Progenitor cell of endocrine pancreas (in vitro differentiated cells): ENCODE data around the gene AHSP. TPM values are rescaled to one million over a fixed set of nuclear protein-coding genes. Genes with fewer than 3 reads are reported as not detected.

ENCODE experiments used
- DNase-seq: peaks from one replicate; pipeline ENCODE4 v3.0.0; 2021; ENCODE audit warnings: low spot score; ENCODE audit not compliant: unreplicated experiment
- H3K27ac Mint-ChIP-seq: 2 replicates; pipeline ENCODE4 v1.8.0; 2021; ENCODE audit warnings: mild to moderate bottlenecking, moderate library complexity, mixed read lengths
- H3K27me3 Mint-ChIP-seq: 2 replicates; pipeline ENCODE4 v1.8.0; 2021; ENCODE audit warnings: mixed read lengths
- H3K36me3 Mint-ChIP-seq: 2 replicates; pipeline ENCODE4 v1.8.0; 2022; ENCODE audit warnings: mixed read lengths; ENCODE audit not compliant: insufficient read depth
- H3K4me1 Mint-ChIP-seq: 2 replicates; pipeline ENCODE4 v1.8.0; 2021; ENCODE audit warnings: low read depth, mixed read lengths
- H3K4me3 Mint-ChIP-seq: 2 replicates; pipeline ENCODE4 v1.8.0; 2021; ENCODE audit warnings: low read depth, mild to moderate bottlenecking, moderate library complexity, mixed read lengths
- H3K9me3 Mint-ChIP-seq: 2 replicates; pipeline ENCODE4 v1.8.0; 2021; ENCODE audit warnings: low read depth, mixed read lengths
- total RNA-seq: library from RNA; stranded (reverse); gene quantifications from 2 replicates; pipeline ENCODE4 v1.2.1, GENCODE V29; 2021
- TF ChIP-seq, protein P1 (sequence below): fragments of 200-600 bp; sonication (generic); IDR thresholded peaks from one replicate; pipeline ENCODE4 v1.5.0; 2021; ENCODE audit warnings: antibody characterized with exemption, mild to moderate bottlenecking; ENCODE audit not compliant: unreplicated experiment

Gene AHSP
- total RNA-seq, 1 donor from 2014 or later: not detected

DNA sequence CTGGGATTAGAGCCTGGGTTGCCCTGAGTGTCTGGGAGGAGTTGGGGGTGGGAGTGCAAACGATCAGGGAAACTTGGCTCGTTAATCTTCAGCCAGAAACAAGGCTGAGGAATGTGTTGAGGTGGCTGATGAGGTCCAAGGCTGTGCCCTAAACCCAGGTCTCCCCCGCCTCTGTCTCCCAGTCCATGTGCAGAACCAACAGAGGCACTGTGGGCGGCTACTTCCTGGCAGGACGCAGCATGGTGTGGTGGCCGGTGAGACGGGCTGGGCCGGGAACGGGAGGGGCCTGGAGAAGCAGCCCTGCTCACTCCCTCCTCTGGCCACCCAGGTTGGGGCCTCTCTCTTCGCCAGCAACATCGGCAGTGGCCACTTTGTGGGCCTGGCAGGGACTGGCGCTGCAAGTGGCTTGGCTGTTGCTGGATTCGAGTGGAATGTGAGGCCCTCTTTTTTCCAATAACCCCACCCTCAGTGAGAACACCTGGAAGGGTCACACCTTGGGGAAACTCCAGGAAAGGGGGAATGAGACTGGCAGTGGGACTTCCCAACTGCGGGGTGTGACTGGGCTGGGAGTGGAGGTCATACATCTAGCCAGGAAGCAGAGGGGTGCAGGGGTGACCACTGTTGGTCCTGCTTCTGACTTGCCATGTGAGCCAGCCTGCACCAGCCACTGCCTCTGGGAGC lies 43.1 kb upstream of the AHSP start:
- Mint-ChIP-seq H3K27ac (peak overlapping the region; percentile 24), H3K4me3 (no peak overlapping the region), H3K36me3 (peaks cover 4% of the 10 kb centered on the region), H3K27me3 (peaks cover 67% of the 10 kb centered on the region), H3K9me3 (no peaks in the 10 kb centered on the region), H3K4me1 (peaks cover 14% of the 10 kb centered on the region)
- DNase-seq: no peak
- TF ChIP-seq, protein P1, sequence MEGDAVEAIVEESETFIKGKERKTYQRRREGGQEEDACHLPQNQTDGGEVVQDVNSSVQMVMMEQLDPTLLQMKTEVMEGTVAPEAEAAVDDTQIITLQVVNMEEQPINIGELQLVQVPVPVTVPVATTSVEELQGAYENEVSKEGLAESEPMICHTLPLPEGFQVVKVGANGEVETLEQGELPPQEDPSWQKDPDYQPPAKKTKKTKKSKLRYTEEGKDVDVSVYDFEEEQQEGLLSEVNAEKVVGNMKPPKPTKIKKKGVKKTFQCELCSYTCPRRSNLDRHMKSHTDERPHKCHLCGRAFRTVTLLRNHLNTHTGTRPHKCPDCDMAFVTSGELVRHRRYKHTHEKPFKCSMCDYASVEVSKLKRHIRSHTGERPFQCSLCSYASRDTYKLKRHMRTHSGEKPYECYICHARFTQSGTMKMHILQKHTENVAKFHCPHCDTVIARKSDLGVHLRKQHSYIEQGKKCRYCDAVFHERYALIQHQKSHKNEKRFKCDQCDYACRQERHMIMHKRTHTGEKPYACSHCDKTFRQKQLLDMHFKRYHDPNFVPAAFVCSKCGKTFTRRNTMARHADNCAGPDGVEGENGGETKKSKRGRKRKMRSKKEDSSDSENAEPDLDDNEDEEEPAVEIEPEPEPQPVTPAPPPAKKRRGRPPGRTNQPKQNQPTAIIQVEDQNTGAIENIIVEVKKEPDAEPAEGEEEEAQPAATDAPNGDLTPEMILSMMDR: no peak

DNA sequence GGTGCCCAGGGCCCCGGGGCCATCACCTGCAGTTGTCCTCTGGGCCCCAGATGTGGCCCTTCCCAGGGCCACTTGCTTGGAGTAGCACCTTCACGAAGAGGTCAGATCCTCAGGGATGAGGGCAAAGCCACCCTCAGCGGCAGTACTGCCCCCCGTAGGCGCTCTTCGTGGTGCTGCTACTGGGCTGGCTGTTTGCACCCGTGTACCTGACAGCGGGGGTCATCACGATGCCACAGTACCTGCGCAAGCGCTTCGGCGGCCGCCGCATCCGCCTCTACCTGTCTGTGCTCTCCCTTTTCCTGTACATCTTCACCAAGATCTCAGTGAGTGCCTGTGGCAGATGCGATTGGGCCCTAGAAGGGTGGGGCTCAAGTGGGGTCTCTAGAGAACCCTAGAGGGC lies 42.1 kb upstream of the AHSP start:
- H3K4me3 Mint-ChIP-seq: no peak overlapping the region
- DNase-seq: no peak

DNA sequence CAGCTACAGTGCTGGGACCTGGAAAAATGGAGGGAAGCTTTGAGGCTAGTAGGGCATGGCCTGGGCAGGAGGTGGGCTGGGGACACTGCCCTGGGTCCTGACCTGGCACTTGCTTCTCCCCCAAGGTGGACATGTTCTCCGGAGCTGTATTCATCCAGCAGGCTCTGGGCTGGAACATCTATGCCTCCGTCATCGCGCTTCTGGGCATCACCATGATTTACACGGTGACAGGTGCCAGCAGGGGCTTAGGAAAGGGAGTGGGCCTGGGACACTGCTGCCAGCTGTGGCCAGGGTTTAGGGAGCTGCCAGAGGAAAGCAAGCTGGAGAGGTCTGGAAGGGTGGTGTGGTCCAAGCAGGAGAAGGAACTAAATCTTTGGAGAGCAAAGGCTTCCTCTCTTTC lies 41.7 kb upstream of the AHSP start:
- Mint-ChIP-seq H3K4me3 (no peak overlapping the region), H3K27me3 (peaks cover 61% of the 10 kb centered on the region), H3K4me1 (peaks cover 14% of the 10 kb centered on the region), H3K27ac (no peak overlapping the region), H3K36me3 (peaks cover 9% of the 10 kb centered on the region), H3K9me3 (no peaks in the 10 kb centered on the region)
- DNase-seq: no peak
- TF ChIP-seq, protein P1: no peak

More for the DNA sequence above, 42.1 kb upstream of the AHSP start:
- peaks cover 66% of the 10 kb centered on the region for H3K27me3 Mint-ChIP-seq
- peaks cover 6% of the 10 kb centered on the region for H3K36me3 Mint-ChIP-seq
- no peaks in the 10 kb centered on the region for H3K9me3 Mint-ChIP-seq
- TF ChIP-seq, protein P1: no peak
- no peak overlapping the region for H3K27ac Mint-ChIP-seq
- H3K4me1 Mint-ChIP-seq: peaks cover 14% of the 10 kb centered on the region

DNA sequence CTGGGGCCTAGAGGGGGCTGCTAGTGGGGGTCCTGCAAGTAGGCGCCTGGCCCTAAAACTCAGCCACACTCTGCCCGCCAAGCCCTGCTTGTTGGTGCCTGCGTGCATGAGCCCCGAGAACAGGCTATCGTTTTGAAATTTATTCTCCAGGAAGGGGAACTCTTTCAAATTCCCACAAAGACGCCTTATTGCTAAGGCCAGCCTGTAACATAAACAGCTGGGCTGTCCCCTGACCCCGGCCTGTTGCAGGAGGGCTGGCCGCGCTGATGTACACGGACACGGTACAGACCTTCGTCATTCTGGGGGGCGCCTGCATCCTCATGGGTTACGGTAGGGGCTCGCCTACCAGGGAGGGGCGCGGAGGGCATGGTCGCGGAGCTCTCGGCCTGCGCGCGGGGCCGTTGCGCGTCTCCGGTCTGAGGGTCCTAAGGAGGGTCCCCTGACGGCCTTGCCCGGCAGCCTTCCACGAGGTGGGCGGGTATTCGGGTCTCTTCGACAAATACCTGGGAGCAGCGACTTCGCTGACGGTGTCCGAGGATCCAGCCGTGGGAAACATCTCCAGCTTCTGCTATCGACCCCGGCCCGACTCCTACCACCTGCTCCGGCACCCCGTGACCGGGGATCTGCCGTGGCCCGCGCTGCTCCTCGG lies 40.5 kb upstream of the AHSP start:
- Mint-ChIP-seq H3K4me3 (peak overlapping the region; percentile 75), H3K4me1 (peaks cover 14% of the 10 kb centered on the region), H3K9me3 (no peaks in the 10 kb centered on the region), H3K36me3 (peaks cover 9% of the 10 kb centered on the region), H3K27me3 (peaks cover 51% of the 10 kb centered on the region), H3K27ac (no peak overlapping the region)
- DNase-seq: no peak
- TF ChIP-seq, protein P1: no peak

DNA sequence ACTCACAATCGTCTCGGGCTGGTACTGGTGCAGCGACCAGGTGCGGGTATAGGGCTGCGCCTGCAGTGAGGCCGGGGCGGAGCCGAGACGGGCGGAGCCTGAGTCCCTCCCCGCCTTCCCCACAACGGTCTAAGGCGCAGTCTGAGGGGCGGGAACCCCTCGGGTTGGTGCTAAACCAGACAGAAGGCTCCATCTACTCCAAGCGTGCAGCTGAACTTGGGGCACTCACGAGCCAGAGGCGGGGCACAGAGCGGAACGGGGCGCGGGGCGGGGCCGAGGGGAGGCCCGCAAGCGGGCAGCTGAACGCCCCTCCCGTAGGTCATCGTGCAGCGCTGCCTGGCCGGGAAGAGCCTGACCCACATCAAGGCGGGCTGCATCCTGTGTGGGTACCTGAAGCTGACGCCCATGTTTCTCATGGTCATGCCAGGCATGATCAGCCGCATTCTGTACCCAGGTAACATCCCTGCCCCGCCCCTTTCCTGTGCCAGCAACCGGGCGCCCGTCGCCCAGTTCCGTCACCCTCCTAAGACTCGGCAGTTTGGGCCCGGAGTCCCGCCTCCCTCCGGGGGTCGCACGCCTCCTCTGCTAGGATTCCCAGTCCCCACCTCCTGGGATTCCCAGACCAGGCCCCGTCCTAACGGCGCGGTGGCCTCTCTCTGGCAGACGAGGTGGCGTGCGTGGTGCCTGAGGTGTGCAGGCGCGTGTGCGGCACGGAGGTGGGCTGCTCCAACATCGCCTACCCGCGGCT lies 39.8 kb upstream of the AHSP start:
- TF ChIP-seq, protein P1: no peak
- H3K36me3 Mint-ChIP-seq: peaks cover 11% of the 10 kb centered on the region
- H3K27me3 Mint-ChIP-seq: peaks cover 44% of the 10 kb centered on the region
- no peaks in the 10 kb centered on the region for H3K9me3 Mint-ChIP-seq
- peaks cover 14% of the 10 kb centered on the region for H3K4me1 Mint-ChIP-seq
- H3K4me3 Mint-ChIP-seq: peak overlapping the region; percentile 75
- no peak overlapping the region for H3K27ac Mint-ChIP-seq
- DNase-seq: peak; percentile 30
